ENCODE data around the gene GPR158. TPM values are rescaled to one million over a fixed set of nuclear protein-coding genes. Genes with fewer than 3 reads are reported as not detected.

GPR158 gene
- total and polyA plus RNA-seq, 2 of the 8 experiments (the other 6 are each of a cell fraction or from before 2014, with no cell fraction given) = 0.14 to 0.78 TPM

DNA sequence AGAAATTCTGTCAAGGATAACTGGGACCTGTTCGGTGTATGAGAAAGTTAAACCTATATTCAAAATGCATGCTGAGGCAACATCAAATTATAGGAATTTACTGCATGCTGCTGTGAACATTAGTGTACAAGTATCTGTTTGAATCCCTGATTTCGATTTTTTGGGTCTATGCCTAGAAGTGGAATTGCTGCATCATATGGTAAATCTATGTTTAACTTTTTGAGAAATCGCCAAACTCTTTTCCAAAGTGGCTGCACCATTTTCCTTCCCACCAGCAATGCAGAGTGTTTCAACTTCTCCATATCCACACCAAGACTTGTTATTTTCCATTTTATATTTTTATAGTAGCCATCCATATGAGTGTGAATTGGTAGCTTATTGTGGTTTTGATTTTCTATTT lies 306.7 kb downstream of the GPR158 start (continued):
- TF ChIP-seq, protein P1, sequence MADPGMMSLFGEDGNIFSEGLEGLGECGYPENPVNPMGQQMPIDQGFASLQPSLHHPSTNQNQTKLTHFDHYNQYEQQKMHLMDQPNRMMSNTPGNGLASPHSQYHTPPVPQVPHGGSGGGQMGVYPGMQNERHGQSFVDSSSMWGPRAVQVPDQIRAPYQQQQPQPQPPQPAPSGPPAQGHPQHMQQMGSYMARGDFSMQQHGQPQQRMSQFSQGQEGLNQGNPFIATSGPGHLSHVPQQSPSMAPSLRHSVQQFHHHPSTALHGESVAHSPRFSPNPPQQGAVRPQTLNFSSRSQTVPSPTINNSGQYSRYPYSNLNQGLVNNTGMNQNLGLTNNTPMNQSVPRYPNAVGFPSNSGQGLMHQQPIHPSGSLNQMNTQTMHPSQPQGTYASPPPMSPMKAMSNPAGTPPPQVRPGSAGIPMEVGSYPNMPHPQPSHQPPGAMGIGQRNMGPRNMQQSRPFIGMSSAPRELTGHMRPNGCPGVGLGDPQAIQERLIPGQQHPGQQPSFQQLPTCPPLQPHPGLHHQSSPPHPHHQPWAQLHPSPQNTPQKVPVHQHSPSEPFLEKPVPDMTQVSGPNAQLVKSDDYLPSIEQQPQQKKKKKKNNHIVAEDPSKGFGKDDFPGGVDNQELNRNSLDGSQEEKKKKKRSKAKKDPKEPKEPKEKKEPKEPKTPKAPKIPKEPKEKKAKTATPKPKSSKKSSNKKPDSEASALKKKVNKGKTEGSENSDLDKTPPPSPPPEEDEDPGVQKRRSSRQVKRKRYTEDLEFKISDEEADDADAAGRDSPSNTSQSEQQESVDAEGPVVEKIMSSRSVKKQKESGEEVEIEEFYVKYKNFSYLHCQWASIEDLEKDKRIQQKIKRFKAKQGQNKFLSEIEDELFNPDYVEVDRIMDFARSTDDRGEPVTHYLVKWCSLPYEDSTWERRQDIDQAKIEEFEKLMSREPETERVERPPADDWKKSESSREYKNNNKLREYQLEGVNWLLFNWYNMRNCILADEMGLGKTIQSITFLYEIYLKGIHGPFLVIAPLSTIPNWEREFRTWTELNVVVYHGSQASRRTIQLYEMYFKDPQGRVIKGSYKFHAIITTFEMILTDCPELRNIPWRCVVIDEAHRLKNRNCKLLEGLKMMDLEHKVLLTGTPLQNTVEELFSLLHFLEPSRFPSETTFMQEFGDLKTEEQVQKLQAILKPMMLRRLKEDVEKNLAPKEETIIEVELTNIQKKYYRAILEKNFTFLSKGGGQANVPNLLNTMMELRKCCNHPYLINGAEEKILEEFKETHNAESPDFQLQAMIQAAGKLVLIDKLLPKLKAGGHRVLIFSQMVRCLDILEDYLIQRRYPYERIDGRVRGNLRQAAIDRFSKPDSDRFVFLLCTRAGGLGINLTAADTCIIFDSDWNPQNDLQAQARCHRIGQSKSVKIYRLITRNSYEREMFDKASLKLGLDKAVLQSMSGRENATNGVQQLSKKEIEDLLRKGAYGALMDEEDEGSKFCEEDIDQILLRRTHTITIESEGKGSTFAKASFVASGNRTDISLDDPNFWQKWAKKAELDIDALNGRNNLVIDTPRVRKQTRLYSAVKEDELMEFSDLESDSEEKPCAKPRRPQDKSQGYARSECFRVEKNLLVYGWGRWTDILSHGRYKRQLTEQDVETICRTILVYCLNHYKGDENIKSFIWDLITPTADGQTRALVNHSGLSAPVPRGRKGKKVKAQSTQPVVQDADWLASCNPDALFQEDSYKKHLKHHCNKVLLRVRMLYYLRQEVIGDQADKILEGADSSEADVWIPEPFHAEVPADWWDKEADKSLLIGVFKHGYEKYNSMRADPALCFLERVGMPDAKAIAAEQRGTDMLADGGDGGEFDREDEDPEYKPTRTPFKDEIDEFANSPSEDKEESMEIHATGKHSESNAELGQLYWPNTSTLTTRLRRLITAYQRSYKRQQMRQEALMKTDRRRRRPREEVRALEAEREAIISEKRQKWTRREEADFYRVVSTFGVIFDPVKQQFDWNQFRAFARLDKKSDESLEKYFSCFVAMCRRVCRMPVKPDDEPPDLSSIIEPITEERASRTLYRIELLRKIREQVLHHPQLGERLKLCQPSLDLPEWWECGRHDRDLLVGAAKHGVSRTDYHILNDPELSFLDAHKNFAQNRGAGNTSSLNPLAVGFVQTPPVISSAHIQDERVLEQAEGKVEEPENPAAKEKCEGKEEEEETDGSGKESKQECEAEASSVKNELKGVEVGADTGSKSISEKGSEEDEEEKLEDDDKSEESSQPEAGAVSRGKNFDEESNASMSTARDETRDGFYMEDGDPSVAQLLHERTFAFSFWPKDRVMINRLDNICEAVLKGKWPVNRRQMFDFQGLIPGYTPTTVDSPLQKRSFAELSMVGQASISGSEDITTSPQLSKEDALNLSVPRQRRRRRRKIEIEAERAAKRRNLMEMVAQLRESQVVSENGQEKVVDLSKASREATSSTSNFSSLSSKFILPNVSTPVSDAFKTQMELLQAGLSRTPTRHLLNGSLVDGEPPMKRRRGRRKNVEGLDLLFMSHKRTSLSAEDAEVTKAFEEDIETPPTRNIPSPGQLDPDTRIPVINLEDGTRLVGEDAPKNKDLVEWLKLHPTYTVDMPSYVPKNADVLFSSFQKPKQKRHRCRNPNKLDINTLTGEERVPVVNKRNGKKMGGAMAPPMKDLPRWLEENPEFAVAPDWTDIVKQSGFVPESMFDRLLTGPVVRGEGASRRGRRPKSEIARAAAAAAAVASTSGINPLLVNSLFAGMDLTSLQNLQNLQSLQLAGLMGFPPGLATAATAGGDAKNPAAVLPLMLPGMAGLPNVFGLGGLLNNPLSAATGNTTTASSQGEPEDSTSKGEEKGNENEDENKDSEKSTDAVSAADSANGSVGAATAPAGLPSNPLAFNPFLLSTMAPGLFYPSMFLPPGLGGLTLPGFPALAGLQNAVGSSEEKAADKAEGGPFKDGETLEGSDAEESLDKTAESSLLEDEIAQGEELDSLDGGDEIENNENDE (IDR thresholded peaks at IDR 0.05; ENCODE audit: insufficient replicate concordance, low read length) = no peak
- TF ChIP-seq RNF2 (IDR thresholded peaks at IDR 0.05; ENCODE audit: borderline replicate concordance, low read depth, low read length, missing control alignments, poor library complexity, severe bottlenecking) (no peak), TAF7 (optimal IDR thresholded peaks at IDR 0.05; ENCODE audit: borderline replicate concordance, low read depth, low read length) (no peak), CBX5 (IDR thresholded peaks at IDR 0.05; ENCODE audit: low read depth, low read length) (no peak), HDAC6 (IDR thresholded peaks at IDR 0.05; ENCODE audit: low read depth, low read length) (no peak), RBBP5 (IDR thresholded peaks at IDR 0.05; ENCODE audit: borderline replicate concordance, low read depth, low read length) (no peak), NANOG (IDR thresholded peaks at IDR 0.05; ENCODE audit: insufficient read depth, low read depth, low read length, poor library complexity, severe bottlenecking) (no peak), SIN3A (conservative IDR thresholded peaks at IDR 0.05 in 1 of 2, IDR thresholded peaks at IDR 0.05 in 1 of 2; ENCODE audit: low read depth in 1 of 2, low read length in 2 of 2) (no peak), POU5F1 (IDR thresholded peaks at IDR 0.05; ENCODE audit: low read depth, low read length) (no peak)
- TF ChIP-seq, protein P2, sequence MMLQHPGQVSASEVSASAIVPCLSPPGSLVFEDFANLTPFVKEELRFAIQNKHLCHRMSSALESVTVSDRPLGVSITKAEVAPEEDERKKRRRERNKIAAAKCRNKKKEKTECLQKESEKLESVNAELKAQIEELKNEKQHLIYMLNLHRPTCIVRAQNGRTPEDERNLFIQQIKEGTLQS (IDR thresholded peaks at IDR 0.05; ENCODE audit: insufficient read depth, low read depth, low read length) = no peak
